Astrocyte (in vitro differentiated cells and primary cell): ENCODE results near the gene THRB. TPM values are rescaled to one million over a fixed set of nuclear protein-coding genes. Genes with fewer than 3 reads are reported as not detected.
A peak's percentile ranks its signal among the peaks of the same experiment; 100 is the strongest.

ENCODE experiments used
- DNase-seq: peaks from one replicate; pipeline ENCODE4 v3.0.0-alpha.2; 2010; ENCODE audit warnings: low read depth
- FAIRE-seq: peaks from 2 replicates; lab custom pipeline; 2011; peaks lifted over from hg19 to GRCh38; lab: Jason Lieb, UNC
- H2AFZ ChIP-seq: 2 replicates; pipeline ENCODE4 v1.6.0; 2012; ENCODE audit warnings: low read depth, low read length, inconsistent platforms
- H3K27ac ChIP-seq: 2 replicates; pipeline ENCODE4 v1.5.1; 2011; ENCODE audit warnings: low read depth, low read length, inconsistent platforms
- H3K27me3 ChIP-seq: 2 replicates; pipeline ENCODE4 v1.6.0; 2011; ENCODE audit warnings: low read length, inconsistent platforms; ENCODE audit not compliant: insufficient read depth
- H3K36me3 ChIP-seq: 2 replicates; pipeline ENCODE4 v1.5.1; 2011; ENCODE audit warnings: low read length, inconsistent platforms; ENCODE audit not compliant: insufficient read depth
- H3K4me1 ChIP-seq: 2 replicates; pipeline ENCODE4 v1.5.1; 2011; ENCODE audit warnings: low read length, inconsistent platforms; ENCODE audit not compliant: insufficient read depth
- H3K4me2 ChIP-seq: 2 replicates; pipeline ENCODE4 v1.6.0; 2012; ENCODE audit warnings: low read length, inconsistent platforms
- H3K4me3 ChIP-seq: 2 replicates; pipeline ENCODE4 v1.5.1; 2011; ENCODE audit warnings: low read depth, mild to moderate bottlenecking, low read length, inconsistent platforms; ENCODE audit not compliant: insufficient read depth
- H3K79me2 ChIP-seq: 2 replicates; pipeline ENCODE4 v1.6.0; 2012; ENCODE audit warnings: mild to moderate bottlenecking, low read length, inconsistent platforms; ENCODE audit not compliant: insufficient read depth
- H3K9ac ChIP-seq: 2 replicates; pipeline ENCODE4 v1.6.0; 2012; ENCODE audit warnings: mild to moderate bottlenecking, low read length, inconsistent platforms
- H3K9me3 ChIP-seq: 2 replicates; pipeline ENCODE4 v1.5.1; 2012; ENCODE audit warnings: low read depth, mild to moderate bottlenecking, low read length, inconsistent platforms; ENCODE audit not compliant: insufficient read depth
- H4K20me1 ChIP-seq: 2 replicates; pipeline ENCODE4 v1.6.0; 2012; ENCODE audit warnings: low read length, inconsistent platforms; ENCODE audit not compliant: insufficient read depth
- H3K27ac Mint-ChIP-seq: one replicate; pipeline ENCODE4 v1.8.0; 2021; ENCODE audit warnings: mild to moderate bottlenecking, mixed read lengths; ENCODE audit not compliant: unreplicated experiment
- H3K27me3 Mint-ChIP-seq: one replicate; pipeline ENCODE4 v1.8.0; 2021; ENCODE audit warnings: low read depth, mixed read lengths; ENCODE audit not compliant: unreplicated experiment
- H3K36me3 Mint-ChIP-seq: one replicate; pipeline ENCODE4 v1.8.0; 2021; ENCODE audit warnings: low read depth, mixed read lengths; ENCODE audit not compliant: unreplicated experiment
- H3K4me1 Mint-ChIP-seq: one replicate; pipeline ENCODE4 v1.8.0; 2021; ENCODE audit warnings: low read depth, mixed read lengths; ENCODE audit not compliant: unreplicated experiment
- H3K4me3 Mint-ChIP-seq: one replicate; pipeline ENCODE4 v1.8.0; 2021; ENCODE audit warnings: mild to moderate bottlenecking, moderate library complexity, mixed read lengths; ENCODE audit not compliant: unreplicated experiment
- H3K9me3 Mint-ChIP-seq: one replicate; pipeline ENCODE4 v1.8.0; 2021; ENCODE audit warnings: mild to moderate bottlenecking, mixed read lengths; ENCODE audit not compliant: unreplicated experiment
- EZH2 ChIP-seq: IDR thresholded peaks from 2 replicates; pipeline ENCODE4 v1.6.1; 2012; ENCODE audit warnings: mild to moderate bottlenecking, low read length, inconsistent platforms; ENCODE audit not compliant: insufficient read depth
- total RNA-seq: library from RNA; stranded (reverse); gene quantifications from 2 replicates; pipeline ENCODE4 v1.2.1, GENCODE V29; 2021
- TF ChIP-seq, protein P1 (sequence below): IDR thresholded peaks from 2 replicates; pipeline ENCODE4 v1.5.1; 2011; ENCODE audit warnings: low read depth, mild to moderate bottlenecking, inconsistent platforms, low read length, moderate library complexity; ENCODE audit not compliant: insufficient read depth

THRB gene
- total RNA-seq, 1 donor from 2014 or later: 8.5 TPM

DNA sequence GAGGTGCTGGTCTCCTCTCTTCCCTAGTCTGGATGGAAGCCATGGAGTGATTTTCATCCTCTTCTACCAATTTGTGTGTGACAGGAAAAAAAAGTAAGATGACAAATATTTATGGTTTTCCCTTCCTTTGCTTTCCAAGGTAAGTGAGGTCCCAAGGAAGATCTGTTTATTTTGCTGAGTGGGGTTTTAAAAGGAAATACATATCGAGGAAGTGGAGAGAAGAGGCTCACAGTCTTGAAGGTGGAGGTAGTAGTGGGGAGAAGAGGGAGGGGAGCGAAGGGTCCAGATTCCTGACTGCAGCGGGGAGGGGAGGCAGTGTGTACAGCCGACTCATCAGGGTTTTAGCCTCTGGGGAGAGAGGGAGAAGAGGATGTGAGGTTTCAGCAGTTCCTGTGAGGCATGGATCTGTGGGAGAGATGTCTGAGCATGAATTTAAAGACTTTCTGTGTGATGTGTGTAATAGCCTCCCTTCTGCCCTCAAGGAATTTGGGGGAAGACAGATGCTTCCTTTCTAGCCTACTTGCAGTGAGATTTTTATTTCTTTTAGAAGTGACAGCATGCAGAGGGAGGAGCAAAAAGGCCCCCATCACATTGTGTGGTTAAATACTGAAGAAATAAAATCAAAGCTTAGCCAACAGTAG lies 272.4 kb downstream of the THRB start:
- H3K4me1 ChIP-seq: peaks cover 8% of the 10 kb centered on the region
- no peaks in the 10 kb centered on the region for H3K27me3 Mint-ChIP-seq
- peak overlapping the region; percentile 85 for H3K27ac Mint-ChIP-seq
- no peaks in the 10 kb centered on the region for H4K20me1 ChIP-seq
- no peak overlapping the region for H3K9ac ChIP-seq
- no peaks in the 10 kb centered on the region for H3K9me3 ChIP-seq
- H3K4me3 ChIP-seq: no peak overlapping the region
- no peaks in the 10 kb centered on the region for H3K79me2 ChIP-seq
- no peaks in the 10 kb centered on the region for H3K27me3 ChIP-seq
- no peak overlapping the region for H2AFZ ChIP-seq
- no peak overlapping the region for H3K27ac ChIP-seq
- FAIRE-seq: no peak
- no peak overlapping the region for H3K4me3 Mint-ChIP-seq
- peak; percentile 57 for DNase-seq
- peaks cover under 1% of the 10 kb centered on the region for H3K9me3 Mint-ChIP-seq
- H3K4me1 Mint-ChIP-seq: peaks cover 46% of the 10 kb centered on the region
- no peaks in the 10 kb centered on the region for H3K36me3 Mint-ChIP-seq
- H3K36me3 ChIP-seq: no peaks in the 10 kb centered on the region
- no peak for TF ChIP-seq EZH2
- TF ChIP-seq, protein P1, sequence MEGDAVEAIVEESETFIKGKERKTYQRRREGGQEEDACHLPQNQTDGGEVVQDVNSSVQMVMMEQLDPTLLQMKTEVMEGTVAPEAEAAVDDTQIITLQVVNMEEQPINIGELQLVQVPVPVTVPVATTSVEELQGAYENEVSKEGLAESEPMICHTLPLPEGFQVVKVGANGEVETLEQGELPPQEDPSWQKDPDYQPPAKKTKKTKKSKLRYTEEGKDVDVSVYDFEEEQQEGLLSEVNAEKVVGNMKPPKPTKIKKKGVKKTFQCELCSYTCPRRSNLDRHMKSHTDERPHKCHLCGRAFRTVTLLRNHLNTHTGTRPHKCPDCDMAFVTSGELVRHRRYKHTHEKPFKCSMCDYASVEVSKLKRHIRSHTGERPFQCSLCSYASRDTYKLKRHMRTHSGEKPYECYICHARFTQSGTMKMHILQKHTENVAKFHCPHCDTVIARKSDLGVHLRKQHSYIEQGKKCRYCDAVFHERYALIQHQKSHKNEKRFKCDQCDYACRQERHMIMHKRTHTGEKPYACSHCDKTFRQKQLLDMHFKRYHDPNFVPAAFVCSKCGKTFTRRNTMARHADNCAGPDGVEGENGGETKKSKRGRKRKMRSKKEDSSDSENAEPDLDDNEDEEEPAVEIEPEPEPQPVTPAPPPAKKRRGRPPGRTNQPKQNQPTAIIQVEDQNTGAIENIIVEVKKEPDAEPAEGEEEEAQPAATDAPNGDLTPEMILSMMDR: no peak
- no peak overlapping the region for H3K4me2 ChIP-seq

- Mint-ChIP-seq H3K36me3 (no peaks in the 10 kb centered on the region), H3K9me3 (no peaks in the 10 kb centered on the region), H3K4me1 (peaks cover 46% of the 10 kb centered on the region), H3K27me3 (no peaks in the 10 kb centered on the region), H3K4me3 (peak overlapping the region; percentile 55), H3K27ac (peak overlapping the region; percentile 85)
- H3K79me2 ChIP-seq: no peaks in the 10 kb centered on the region
- TF ChIP-seq, protein P1: no peak
- no peak for TF ChIP-seq EZH2
- peaks cover 8% of the 10 kb centered on the region for H3K4me1 ChIP-seq
- H2AFZ ChIP-seq: no peak overlapping the region
- peak overlapping the region; percentile 3 for H3K9ac ChIP-seq
- H3K27me3 ChIP-seq: no peaks in the 10 kb centered on the region
- peak overlapping the region; percentile 48 for H3K4me2 ChIP-seq
- H3K27ac ChIP-seq: peak overlapping the region; percentile 61
- H3K4me3 ChIP-seq: no peak overlapping the region
- DNase-seq: peak; percentile 97
- no peaks in the 10 kb centered on the region for H3K9me3 ChIP-seq
- H3K36me3 ChIP-seq: no peaks in the 10 kb centered on the region
- no peaks in the 10 kb centered on the region for H4K20me1 ChIP-seq
- FAIRE-seq: peak; percentile 100
Measured at GRCh38 chr3:24220859-24221657, 273.6 kb downstream of the THRB start.

GRCh38 chr3:24215502-24215901 lies 279.1 kb downstream of the THRB start:
- Histone ChIP-seq H3K27me3 (peaks cover 4% of the 10 kb centered on the region), H3K27ac (no peak overlapping the region), H3K36me3 (no peaks in the 10 kb centered on the region), H3K4me3 (no peak overlapping the region), H3K9ac (no peak overlapping the region), H3K9me3 (no peaks in the 10 kb centered on the region), H3K79me2 (no peaks in the 10 kb centered on the region), H3K4me1 (no peaks in the 10 kb centered on the region), H3K4me2 (no peak overlapping the region), H2AFZ (no peak overlapping the region), H4K20me1 (no peaks in the 10 kb centered on the region)
- H3K27ac Mint-ChIP-seq: no peak overlapping the region
- DNase-seq: no peak
- no peak for FAIRE-seq
- H3K36me3 Mint-ChIP-seq: no peaks in the 10 kb centered on the region
- no peaks in the 10 kb centered on the region for H3K27me3 Mint-ChIP-seq
- no peak for TF ChIP-seq EZH2
- TF ChIP-seq, protein P1: no peak
- H3K9me3 Mint-ChIP-seq: no peaks in the 10 kb centered on the region
- H3K4me1 Mint-ChIP-seq: peaks cover 17% of the 10 kb centered on the region
- H3K4me3 Mint-ChIP-seq: no peak overlapping the region
